Measurements from ENCODE around the gene ZNF654.
"Not testable (repeated sequence)": the region's sequence is repeated elsewhere in the genome, so short reads cannot be mapped to it uniquely, and the experiment has no call there.

Gene ZNF654

DNA sequence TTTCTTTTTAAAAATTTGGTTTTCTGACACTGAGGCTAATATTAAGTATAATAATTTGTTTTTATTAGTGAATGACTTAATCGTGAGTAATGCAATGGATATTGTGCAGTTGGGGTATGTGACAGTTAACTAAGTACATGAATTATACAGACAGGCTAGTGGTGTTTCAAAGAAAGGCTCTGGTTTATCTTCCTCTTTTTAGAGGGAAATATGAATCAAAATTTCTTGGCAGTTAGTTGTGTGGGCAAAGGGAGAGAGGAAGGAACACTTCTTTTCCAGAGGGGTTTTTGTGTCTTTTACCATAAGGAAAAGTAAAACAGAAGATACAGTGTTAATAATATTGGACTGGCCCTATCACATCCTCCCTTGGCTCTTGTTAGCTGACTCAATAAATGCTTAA lies 2.7 kb downstream of the ZNF654 start:
- DNase-seq (ENCODE audit: low read depth), result no peak

GRCh38 chr3:88075072-88075471 lies 16.0 kb downstream of the ZNF654 start:
- DNase-seq (ENCODE audit: low read depth), result no peak

GRCh38 chr3:88075497-88075896 lies 16.4 kb downstream of the ZNF654 start:
- no peak for DNase-seq (ENCODE audit: low read depth)

DNA sequence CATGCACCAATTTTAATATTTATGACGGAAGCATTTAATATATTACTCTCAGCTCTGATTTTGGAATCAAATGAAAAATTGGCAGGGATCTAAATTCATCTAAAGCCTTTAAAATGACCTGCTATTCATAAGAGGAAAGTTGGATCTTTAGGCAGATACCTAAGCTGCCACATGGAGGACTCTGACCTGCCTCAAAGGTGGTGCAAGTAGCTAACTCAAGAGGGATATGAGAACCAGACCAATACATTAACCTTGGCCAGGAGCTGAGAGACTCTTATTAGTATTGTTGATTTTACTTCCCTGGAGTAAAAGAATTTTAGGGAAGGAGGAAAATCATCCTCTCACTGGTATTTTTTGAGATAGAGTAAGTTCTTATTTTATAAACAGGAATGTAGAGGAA lies 17.7 kb downstream of the ZNF654 start:
- no peak for DNase-seq (ENCODE audit: low read depth)

GRCh38 chr3:88078932-88079331 lies 19.9 kb downstream of the ZNF654 start:
- DNase-seq (ENCODE audit: low read depth), result no peak

- no peak for DNase-seq (ENCODE audit: low read depth)
These were observed 23.8 kb downstream of the ZNF654 start for GRCh38 chr3:88082854-88083253.

DNA sequence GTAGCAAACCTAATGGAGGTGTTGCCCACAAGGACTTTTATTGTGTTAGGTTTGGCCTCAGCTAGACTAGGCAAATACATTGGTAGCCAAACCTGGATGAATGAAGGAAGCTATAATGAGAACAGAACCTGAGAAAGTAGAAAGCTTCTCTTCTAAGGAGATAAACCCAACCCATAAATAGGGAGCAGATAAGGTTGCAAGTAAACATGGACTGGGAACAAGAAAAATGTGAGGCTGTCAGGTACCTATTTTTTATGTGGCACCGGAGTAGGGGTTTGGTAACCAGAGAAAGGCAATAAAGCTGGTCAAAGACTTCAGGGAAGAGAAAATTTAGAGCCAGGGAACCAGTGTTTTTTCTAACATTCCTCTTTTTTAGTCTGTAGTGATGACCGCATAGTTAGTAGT lies 25.0 kb downstream of the ZNF654 start:
- no peak for DNase-seq (ENCODE audit: low read depth)

DNA sequence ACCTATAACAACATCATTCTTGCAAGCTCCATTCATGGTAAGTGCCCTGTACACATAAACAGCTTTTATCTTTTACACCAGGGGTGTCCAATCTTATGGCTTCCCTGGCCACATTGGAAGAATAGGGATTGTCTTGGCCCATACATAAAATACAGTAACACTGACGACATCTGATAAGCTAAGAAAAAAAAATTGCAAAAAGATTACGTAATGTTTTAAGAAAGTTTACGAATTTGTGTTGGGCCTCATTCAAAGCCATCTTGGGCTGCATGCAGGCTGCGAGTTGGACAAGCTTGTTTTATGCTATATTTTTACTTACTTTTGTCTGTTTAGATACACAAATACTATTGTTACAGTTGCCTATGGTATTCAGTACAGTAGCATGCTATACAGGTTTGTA lies 31.6 kb downstream of the ZNF654 start:
- no peak for DNase-seq (ENCODE audit: low read depth)

GRCh38 chr3:88092270-88092669 lies 33.2 kb downstream of the ZNF654 start:
- no peak for DNase-seq (ENCODE audit: low read depth)

DNA sequence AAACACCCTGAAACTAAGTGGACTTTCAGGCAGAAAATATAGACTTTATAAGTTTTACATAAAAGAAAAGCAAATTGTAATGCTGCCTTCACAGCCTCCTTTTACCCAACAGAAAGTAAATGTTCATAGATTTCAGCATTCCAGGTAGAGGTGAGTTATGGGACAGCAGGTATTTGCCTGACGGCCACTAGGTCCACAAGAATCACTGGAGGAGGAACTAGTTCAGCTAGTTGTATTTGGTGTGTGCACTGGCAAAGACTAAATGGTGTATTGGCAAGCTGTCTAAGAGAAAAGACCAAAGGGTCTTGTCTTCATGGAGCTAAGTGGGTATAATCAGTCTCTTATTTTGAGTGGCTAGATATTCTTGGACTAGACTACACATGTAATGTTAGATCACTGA lies 34.2 kb downstream of the ZNF654 start:
- no peak for DNase-seq (ENCODE audit: low read depth)

DNA sequence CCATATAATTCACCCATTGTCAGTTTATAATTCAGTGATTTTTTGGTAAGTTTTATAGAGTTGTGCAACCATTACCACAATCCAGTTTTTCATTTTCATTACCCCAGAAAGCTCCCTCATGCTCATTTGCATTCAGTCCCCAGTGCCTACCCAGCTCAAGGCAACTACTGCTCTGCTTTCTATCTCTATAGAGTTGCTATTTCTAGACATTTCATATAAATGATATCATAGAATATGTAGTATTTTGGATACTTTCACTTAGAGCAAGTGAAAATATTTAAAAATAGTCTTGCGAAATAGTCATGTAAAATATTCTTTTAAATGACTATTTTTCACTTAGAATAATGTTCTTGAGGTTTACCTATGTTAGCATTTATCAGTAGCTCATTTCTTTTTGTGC lies 42.1 kb downstream of the ZNF654 start:
- no peak for DNase-seq (ENCODE audit: low read depth)

DNA sequence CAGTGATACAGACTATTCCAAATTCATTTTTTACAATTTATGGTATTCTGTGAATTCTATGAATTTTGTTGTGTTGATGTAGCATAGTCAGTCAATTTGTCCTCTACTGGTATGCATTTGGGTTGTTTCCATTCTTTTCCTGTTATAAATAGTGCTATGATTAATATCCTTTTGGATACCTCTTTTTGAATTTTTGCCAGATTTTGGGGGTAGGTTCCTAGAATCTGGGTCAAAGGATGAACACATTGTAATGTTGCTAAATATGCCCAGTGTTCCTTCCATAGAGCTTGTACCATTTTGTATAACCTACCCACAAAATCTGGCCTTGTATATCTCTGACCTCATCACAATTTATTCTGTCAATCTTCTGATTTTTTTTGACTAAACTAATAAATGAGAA lies 46.3 kb downstream of the ZNF654 start:
- DNase-seq (ENCODE audit: low read depth), result no peak

DNA sequence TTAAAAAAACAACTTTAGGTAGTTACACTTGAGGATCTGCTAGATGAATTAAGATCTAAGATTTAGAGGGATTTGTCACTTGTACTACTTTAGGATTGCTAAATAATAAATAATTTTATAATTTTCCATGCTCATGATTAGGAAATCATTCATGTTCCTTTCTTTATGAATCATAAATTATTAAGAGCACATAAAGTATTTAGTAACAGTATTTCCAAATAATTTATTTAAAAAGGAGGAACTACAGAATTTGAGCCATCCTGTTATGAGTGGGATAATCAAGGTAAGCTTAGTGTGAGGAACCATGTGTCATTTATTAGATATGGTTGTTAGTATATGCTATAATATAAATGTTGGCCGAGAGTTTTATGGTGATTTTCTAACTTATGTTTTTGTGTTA lies 53.2 kb downstream of the ZNF654 start:
- no peak for DNase-seq (ENCODE audit: low read depth)

DNA sequence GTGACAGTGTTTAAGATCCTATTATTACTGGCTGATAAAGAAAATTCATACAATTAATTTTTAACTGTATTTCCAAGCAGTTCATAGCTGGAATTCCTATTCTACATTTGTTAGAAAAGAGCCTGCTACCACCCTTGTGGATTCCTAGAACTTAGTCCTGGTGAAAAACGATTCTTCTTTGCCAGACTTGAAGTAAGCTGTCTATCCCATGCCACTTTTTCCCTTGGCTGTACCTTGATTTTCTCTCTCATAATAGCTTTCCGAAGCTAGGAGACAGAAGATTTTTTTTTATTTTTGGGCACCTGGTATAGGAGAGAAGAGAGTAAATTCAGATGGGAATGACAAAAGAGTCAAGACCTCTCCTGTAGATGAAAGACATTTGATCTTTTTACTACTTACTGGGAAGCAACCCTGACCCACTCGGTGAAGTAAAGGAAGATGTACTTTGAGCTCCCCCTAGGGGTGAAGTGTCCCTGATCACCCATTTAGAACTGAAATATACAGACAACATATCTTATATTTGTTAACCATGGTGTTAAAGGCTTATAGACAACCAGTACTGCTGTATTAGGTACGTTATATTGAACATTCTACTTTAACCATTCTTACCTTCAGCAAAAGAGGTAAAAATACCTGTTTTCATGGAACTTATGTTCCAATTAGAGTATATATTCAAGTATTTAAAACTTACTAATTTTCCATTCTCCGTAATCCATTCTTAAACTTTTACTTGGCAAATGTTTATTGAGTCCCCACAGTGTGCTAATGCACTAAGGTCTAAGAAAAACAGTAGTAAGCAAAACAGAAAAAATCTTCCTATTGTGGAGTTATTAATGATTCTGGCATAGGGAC lies 54.5 kb downstream of the ZNF654 start:
- DNase-seq (ENCODE audit: low read depth), result no peak

DNA sequence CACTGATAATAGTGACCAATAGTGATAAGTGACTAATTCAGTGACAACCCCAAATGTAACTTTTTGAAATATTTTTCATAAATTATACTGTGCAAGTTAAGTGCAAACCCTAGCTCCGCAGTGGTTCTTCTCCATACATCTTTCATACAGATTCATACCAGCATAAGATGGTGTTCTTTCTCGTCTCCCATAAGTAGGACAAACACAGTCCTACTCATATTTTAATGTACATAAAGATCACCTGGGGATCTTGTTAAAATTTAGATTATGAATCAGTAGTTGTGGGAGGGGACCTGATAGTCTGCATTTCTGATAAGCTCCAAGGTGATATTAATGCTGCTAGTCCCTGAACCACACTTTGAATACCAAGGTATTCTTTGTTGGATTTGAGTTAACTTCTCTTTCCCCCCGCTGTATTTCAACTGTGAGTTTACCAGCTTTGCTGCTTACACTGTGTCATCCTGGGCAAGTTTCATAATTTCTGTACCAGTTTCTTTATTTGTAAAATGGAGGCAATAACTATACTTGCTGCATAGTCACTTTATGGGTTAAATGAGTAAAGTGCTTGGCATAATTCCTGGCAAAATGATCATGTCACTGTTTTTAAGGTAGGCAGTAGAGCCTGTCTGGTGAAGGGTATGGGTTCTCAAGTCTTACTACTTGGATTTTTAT lies 56.0 kb downstream of the ZNF654 start:
- no peak for DNase-seq (ENCODE audit: low read depth)

- no peak for DNase-seq (ENCODE audit: low read depth)
These were observed 58.6 kb downstream of the ZNF654 start for GRCh38 chr3:88117683-88118082.

- not testable (repeated sequence) for DNase-seq (ENCODE audit: low read depth)
These were observed 59.5 kb downstream of the ZNF654 start for GRCh38 chr3:88118603-88119002.

- DNase-seq (ENCODE audit: low read depth), result no peak
These were observed 64.5 kb downstream of the ZNF654 start for GRCh38 chr3:88123526-88123925.

GRCh38 chr3:88131695-88132094 lies 72.6 kb downstream of the ZNF654 start:
- no peak for DNase-seq (ENCODE audit: low read depth)

GRCh38 chr3:88132894-88133293 lies 73.8 kb downstream of the ZNF654 start:
- DNase-seq (ENCODE audit: low read depth), result no peak

DNA sequence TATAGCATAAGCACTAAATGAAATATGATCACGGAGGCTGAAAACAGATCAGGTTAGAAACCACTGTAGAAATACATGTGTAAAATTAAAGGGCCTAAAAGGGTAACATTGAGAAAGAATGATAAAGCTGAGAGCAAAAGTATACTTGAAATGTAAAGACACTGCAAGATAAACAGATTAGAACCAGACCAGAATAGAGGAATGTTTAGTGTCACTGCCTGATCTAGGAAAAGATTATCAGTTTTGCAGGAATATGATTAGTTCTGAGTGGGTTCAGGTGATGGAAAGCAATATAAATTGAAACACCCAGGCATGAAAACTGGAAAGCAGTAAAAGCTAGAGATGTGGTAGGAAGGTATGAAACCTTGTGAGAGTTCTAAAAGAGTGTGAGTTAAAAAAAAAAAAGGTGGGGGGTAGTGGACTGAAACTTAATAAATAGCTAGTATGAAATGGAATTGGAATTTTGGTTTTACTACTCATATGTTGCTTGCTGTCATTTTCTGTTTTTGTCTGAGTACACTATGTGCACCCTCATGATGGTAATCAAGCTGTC lies 74.7 kb downstream of the ZNF654 start:
- no peak for DNase-seq (ENCODE audit: low read depth)

DNA sequence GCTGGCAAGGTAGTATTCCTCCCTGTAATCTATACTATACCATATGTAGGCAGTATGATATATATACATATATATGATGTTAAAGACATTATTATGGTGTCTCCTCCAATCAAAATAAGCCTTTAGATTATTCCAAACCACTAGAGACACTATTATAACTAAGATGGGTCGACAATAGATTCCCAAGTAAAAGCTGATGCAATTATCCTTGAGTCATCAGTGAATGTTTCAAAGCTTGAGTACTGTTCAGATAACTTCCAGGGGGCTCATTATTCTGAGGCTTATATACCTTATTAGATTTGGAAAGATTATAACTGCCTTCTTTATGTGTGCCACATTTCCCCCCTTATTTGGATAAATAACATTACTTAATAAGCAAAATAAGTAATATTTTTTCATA lies 78.8 kb downstream of the ZNF654 start:
- DNase-seq (ENCODE audit: low read depth), result no peak

DNA sequence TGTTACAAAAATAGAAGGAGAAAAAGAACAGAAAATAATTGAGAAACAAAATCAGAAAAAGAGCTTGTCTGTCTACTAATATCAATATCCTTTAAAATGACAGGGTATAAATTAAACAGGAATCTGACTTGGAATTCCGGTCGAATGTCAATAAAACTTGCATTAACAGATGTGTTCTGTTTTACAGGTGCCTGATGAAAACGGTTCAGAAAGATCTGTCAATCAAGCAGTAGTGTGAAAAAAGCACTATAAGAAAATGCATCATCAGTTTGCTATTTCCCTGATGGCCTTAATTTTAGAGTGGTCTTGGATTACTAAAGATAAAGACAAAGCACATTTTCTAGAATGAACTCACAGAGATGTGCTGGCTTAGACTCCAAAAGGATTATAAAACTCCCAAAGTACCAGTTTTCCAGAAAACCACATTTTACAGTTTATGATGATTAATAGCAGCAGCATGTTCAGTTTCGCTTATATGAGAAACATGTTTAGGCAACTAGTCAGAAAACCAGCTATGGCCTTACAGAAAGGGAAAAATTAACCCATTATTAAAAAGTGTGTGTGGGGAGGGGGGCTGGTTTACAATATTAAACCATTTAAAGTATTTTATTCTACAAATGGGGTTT lies 82.5 kb downstream of the ZNF654 start:
- no peak for DNase-seq (ENCODE audit: low read depth)
